CD4-positive, alpha-beta T cell (primary cell): ENCODE measurements around the gene DRD3. TPM values are rescaled to one million over a fixed set of nuclear protein-coding genes. Genes with fewer than 3 reads are reported as not detected.

Source experiments
- ATAC-seq: fragments of 200-7000 bp; cut with Tn5 transposase; one replicate; pipeline ENCODE4 v1.10.0; 2022; ENCODE audit warnings: mild to moderate bottlenecking; ENCODE audit not compliant: poor library complexity
- CTCF ChIA-PET: fragments of 350-600 bp; sonication (Branson Sonifier 250); formaldehyde crosslinking; loops from one replicate; lab custom pipeline; 2021; ENCODE audit warnings: antibody characterized with exemption, inconsistent platforms; lab: Charles Lee
- POLR2A ChIA-PET: fragments of 350-600 bp; sonication (Branson Sonifier 250); formaldehyde crosslinking; loops from one replicate; lab custom pipeline; 2021; ENCODE audit warnings: antibody characterized with exemption, inconsistent platforms; lab: Charles Lee
- DNase-seq, 14 experiments: peaks; one replicate each; pipeline ENCODE4 v3.0.0-alpha.2; 2013 to 2020; ENCODE audit warnings: mixed read lengths in 2 of 14
- H3K27ac ChIP-seq, 2 donors: one replicate each; pipeline versions ENCODE4 v1.5.1 to v1.7.0; 2013; ENCODE audit warnings: low read length in 2 of 2, low read depth in 1 of 2, mild to moderate bottlenecking in 1 of 2
- H3K27me3 ChIP-seq, 2 experiments: 1 replicate in 1 of 2; 2 replicates in 1 of 2; pipeline versions ENCODE4 v1.6.1 to v1.7.0; 2013; ENCODE audit warnings: low read length in 2 of 2, control low read depth in 1 of 2, mild to moderate bottlenecking in 1 of 2, moderate library complexity in 1 of 2; ENCODE audit not compliant: insufficient read depth in 2 of 2, control insufficient read depth in 1 of 2
- H3K36me3 ChIP-seq: one replicate; pipeline ENCODE4 v1.6.1; 2013; ENCODE audit warnings: low read length, control low read depth; ENCODE audit not compliant: insufficient read depth
- H3K4me1 ChIP-seq: one replicate; pipeline ENCODE4 v1.6.1; 2013; ENCODE audit warnings: low read length, control low read depth; ENCODE audit not compliant: insufficient read depth
- H3K4me3 ChIP-seq: one replicate; pipeline ENCODE4 v1.5.1; 2013; ENCODE audit warnings: mild to moderate bottlenecking, low read length, moderate library complexity
- H3K9me3 ChIP-seq, 2 experiments: 1 replicate in 1 of 2; 2 replicates in 1 of 2; pipeline versions ENCODE4 v1.6.1 to v1.7.0; 2013; ENCODE audit warnings: low read length in 2 of 2, mild to moderate bottlenecking in 2 of 2, control low read depth in 1 of 2, moderate library complexity in 1 of 2; ENCODE audit not compliant: control insufficient read depth in 1 of 2, insufficient read depth in 1 of 2
- H3K27ac Mint-ChIP-seq: one replicate; pipeline ENCODE4 v1.8.0; 2020; ENCODE audit warnings: mixed read lengths
- H3K27me3 Mint-ChIP-seq: one replicate; pipeline ENCODE4 v1.8.0; 2021; ENCODE audit warnings: mixed read lengths
- H3K36me3 Mint-ChIP-seq: one replicate; pipeline ENCODE4 v1.8.0; 2021; ENCODE audit warnings: low read depth, mixed read lengths
- H3K4me1 Mint-ChIP-seq: one replicate; pipeline ENCODE4 v1.8.0; 2021; ENCODE audit warnings: low read depth, mixed read lengths
- H3K4me3 Mint-ChIP-seq: one replicate; pipeline ENCODE4 v1.8.0; 2020; ENCODE audit warnings: mild to moderate bottlenecking, mixed read lengths
- H3K9me3 Mint-ChIP-seq: one replicate; pipeline ENCODE4 v1.8.0; 2020; ENCODE audit warnings: mixed read lengths
- intact Hi-C, 2 experiments: fragments of 100-400 bp; cut with DNase I in 1 of 2; cut with micrococcal nuclease in 1 of 2; formaldehyde crosslinking; loops; one replicate each; pipeline versions ENCODE4 v1.15.1 to v1.9.0; 2023 to 2025; cut with DNase I, micrococcal nuclease
- total RNA-seq, 174 experiments: library from RNA in 2 of 174; stranded (reverse) in 2 of 174; gene quantifications; one replicate each; pipeline ENCODE4 v1.2.3 and lab custom pipeline; 2021 to 2026
- TF ChIP-seq, protein P1 (sequence below): fragments of 200-600 bp; IDR thresholded peaks from one replicate; pipeline ENCODE4 v1.8.0; 2022; ENCODE audit warnings: antibody characterized with exemption, mild to moderate bottlenecking

Gene DRD3
- total RNA-seq, 2 experiments from 2014 or later, result not detected

DNA sequence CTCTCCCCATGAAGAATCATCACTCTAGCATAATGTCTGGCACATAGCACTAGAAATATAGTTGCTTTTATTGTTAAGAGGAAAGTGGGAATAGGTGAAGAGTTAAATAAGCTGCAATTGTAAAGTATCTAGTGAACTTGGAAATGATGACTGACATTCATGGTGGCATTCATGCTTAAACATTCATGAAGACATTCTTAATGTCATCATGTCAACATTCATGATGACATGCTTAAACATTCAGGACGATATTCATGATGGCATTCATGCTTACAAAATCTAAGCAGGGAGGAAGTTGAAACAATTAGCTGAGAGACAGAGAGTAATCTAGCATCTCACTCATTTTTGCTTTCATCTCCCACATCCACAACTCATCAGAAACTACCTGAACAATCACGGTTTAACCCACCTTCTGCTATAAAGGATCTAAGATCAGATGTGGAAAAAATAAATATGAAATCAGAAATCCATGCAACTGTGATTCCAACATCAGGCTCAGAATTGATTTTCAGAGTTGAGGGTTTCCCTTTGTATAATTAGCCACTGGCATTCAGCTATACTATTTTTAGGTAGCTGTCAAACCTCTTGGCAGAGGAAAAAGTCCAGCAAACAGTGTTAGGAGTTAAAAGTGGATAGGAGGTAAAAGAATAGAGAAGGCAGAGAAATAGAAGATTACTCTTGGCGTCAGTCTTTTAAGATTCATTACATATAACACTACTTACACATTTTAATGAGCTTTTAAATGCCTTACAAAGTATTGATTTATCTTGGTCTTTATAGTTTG, 3.5 kb downstream of the DRD3 start:
- H3K4me1 Mint-ChIP-seq, result no peaks in the 10 kb centered on the region
- no peak for DNase-seq
- no peak overlapping the region for H3K27ac Mint-ChIP-seq
- H3K9me3 Mint-ChIP-seq, result no peaks in the 10 kb centered on the region
- intact Hi-C loops, result no loop called here
- TF ChIP-seq, protein P1, sequence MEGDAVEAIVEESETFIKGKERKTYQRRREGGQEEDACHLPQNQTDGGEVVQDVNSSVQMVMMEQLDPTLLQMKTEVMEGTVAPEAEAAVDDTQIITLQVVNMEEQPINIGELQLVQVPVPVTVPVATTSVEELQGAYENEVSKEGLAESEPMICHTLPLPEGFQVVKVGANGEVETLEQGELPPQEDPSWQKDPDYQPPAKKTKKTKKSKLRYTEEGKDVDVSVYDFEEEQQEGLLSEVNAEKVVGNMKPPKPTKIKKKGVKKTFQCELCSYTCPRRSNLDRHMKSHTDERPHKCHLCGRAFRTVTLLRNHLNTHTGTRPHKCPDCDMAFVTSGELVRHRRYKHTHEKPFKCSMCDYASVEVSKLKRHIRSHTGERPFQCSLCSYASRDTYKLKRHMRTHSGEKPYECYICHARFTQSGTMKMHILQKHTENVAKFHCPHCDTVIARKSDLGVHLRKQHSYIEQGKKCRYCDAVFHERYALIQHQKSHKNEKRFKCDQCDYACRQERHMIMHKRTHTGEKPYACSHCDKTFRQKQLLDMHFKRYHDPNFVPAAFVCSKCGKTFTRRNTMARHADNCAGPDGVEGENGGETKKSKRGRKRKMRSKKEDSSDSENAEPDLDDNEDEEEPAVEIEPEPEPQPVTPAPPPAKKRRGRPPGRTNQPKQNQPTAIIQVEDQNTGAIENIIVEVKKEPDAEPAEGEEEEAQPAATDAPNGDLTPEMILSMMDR, result no peak
- no peaks in the 10 kb centered on the region for H3K36me3 Mint-ChIP-seq
- no peaks in the 10 kb centered on the region for H3K36me3 ChIP-seq
- no peak overlapping the region for H3K4me3 Mint-ChIP-seq
- H3K4me1 ChIP-seq, result no peaks in the 10 kb centered on the region
- H3K27ac ChIP-seq, result no peak overlapping the region
- no peaks in the 10 kb centered on the region for H3K9me3 ChIP-seq
- CTCF ChIA-PET, result no interaction called here
- peaks cover 0 to 5% of the 10 kb centered on the region in 2 experiments for H3K27me3 ChIP-seq
- H3K4me3 ChIP-seq, result no peak overlapping the region
- no peak for ATAC-seq
- peaks cover 14% of the 10 kb centered on the region for H3K27me3 Mint-ChIP-seq
- POLR2A ChIA-PET, result interaction anchor here (0.6 to 0.8 kb wide), 2 partner anchors 39 to 117 kb away, joined by 3 to 4 read pairs; no protein-coding TSS in a partner anchor

DNA sequence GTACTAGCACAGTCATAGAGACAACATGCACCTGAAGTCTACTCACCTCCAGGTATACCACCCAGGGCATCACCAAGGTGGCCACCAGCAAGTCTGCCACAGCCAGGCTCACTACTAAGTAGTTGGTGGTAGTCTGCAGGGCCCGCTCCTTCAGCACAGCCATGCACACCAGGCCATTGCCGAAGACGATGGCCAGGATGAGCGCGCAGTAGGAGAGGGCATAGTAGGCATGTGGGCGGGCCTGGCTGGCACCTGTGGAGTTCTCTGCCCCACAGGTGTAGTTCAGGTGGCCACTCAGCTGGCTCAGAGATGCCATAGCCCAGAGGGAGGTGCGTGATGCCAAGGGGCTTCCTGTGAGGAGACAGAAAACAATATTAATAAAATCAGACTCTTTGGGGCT, 7.2 kb downstream of the DRD3 start:
- Mint-ChIP-seq H3K9me3 (no peaks in the 10 kb centered on the region), H3K36me3 (no peaks in the 10 kb centered on the region), H3K27me3 (no peaks in the 10 kb centered on the region), H3K27ac (no peak overlapping the region), H3K4me3 (no peak overlapping the region), H3K4me1 (no peaks in the 10 kb centered on the region)
- Histone ChIP-seq H3K27me3 (no peaks in the 10 kb centered on the region), H3K4me3 (no peak overlapping the region), H3K36me3 (no peaks in the 10 kb centered on the region), H3K9me3 (no peaks in the 10 kb centered on the region), H3K27ac (no peak overlapping the region), H3K4me1 (no peaks in the 10 kb centered on the region)
- ChIA-PET POLR2A (no interaction called here), CTCF (no interaction called here)
- DNase-seq (no peak), ATAC-seq (no peak)
- TF ChIP-seq, protein P1, result no peak
- intact Hi-C loops, result no loop called here

DNA sequence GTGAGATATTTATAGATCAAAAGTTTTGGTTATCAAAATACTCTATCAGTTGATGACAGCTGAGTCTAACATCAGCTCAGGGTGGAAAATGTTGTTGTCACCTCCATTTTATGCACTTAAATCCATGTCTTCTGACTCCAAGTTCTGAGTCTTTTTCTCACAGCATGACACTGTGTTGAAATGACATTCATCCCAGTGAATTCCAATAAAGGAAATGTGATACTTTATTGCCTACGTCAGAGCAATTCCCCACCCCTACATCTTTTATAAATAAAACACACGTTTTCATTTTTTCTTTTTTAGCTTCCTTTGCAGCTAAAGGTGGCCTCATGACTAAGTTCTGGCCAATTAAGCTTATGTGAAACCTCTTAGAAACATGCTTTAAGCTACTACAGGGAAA, 10.7 kb downstream of the DRD3 start:
- POLR2A ChIA-PET, result interaction anchor here (2.1 kb wide), 1 partner anchor 10 kb away, joined by 5 read pairs; no protein-coding TSS in a partner anchor

More for the DNA sequence above, 10.7 kb downstream of the DRD3 start:
- no peaks in the 10 kb centered on the region for H3K27me3 ChIP-seq
- TF ChIP-seq, protein P1, result no peak
- DNase-seq (no peak), ATAC-seq (no peak)
- no peaks in the 10 kb centered on the region for H3K9me3 ChIP-seq
- H3K27me3 Mint-ChIP-seq, result no peaks in the 10 kb centered on the region
- intact Hi-C loops, result no loop called here
- H3K27ac Mint-ChIP-seq, result no peak overlapping the region
- no peak overlapping the region for H3K4me3 Mint-ChIP-seq
- H3K36me3 Mint-ChIP-seq, result no peaks in the 10 kb centered on the region
- CTCF ChIA-PET, result no interaction called here
- no peaks in the 10 kb centered on the region for H3K36me3 ChIP-seq
- no peak overlapping the region for H3K27ac ChIP-seq
- H3K4me3 ChIP-seq, result no peak overlapping the region
- no peaks in the 10 kb centered on the region for H3K9me3 Mint-ChIP-seq
- no peaks in the 10 kb centered on the region for H3K4me1 Mint-ChIP-seq
- H3K4me1 ChIP-seq, result no peaks in the 10 kb centered on the region
